Measurements from ENCODE around the gene CNTN1. TPM values are rescaled to one million over a fixed set of nuclear protein-coding genes. Genes with fewer than 3 reads are reported as not detected.

The CNTN1 gene
- total RNA-seq, 1 donor, result 1.7 TPM

GRCh38 chr12:40959041-40959440 is 266.8 kb downstream of the CNTN1 start:
- no peak for TF ChIP-seq CTCF (IDR thresholded peaks at IDR 0.05; ENCODE audit: insufficient read depth, low read depth, low read length)
- DNase-seq (ENCODE audit: low read depth), result peak; percentile 74
- no peak overlapping the region for H3K4me3 ChIP-seq (ENCODE audit: low read depth, low read length)

GRCh38 chr12:40963751-40964150 is 271.5 kb downstream of the CNTN1 start:
- no peak overlapping the region for H3K4me3 ChIP-seq (ENCODE audit: low read depth, low read length)
- no peak for DNase-seq (ENCODE audit: low read depth)
- no peak for TF ChIP-seq CTCF (IDR thresholded peaks at IDR 0.05; ENCODE audit: insufficient read depth, low read depth, low read length)

GRCh38 chr12:40969796-40970195 is 277.6 kb downstream of the CNTN1 start:
- no peak overlapping the region for H3K4me3 ChIP-seq (ENCODE audit: low read depth, low read length)
- no peak for DNase-seq (ENCODE audit: low read depth)
- TF ChIP-seq CTCF (IDR thresholded peaks at IDR 0.05; ENCODE audit: insufficient read depth, low read depth, low read length), result no peak

GRCh38 chr12:40970320-40970907 is 278.2 kb downstream of the CNTN1 start:
- no peak for TF ChIP-seq CTCF (IDR thresholded peaks at IDR 0.05; ENCODE audit: insufficient read depth, low read depth, low read length)
- no peak for DNase-seq (ENCODE audit: low read depth)
- no peak overlapping the region for H3K4me3 ChIP-seq (ENCODE audit: low read depth, low read length)

- no peak for TF ChIP-seq CTCF (IDR thresholded peaks at IDR 0.05; ENCODE audit: insufficient read depth, low read depth, low read length)
- DNase-seq (ENCODE audit: low read depth), result no peak
- H3K4me3 ChIP-seq (ENCODE audit: low read depth, low read length), result no peak overlapping the region
Measured at GRCh38 chr12:40971911-40972310, 279.7 kb downstream of the CNTN1 start.

- no peak for DNase-seq (ENCODE audit: low read depth)
- no peak for TF ChIP-seq CTCF (IDR thresholded peaks at IDR 0.05; ENCODE audit: insufficient read depth, low read depth, low read length)
- no peak overlapping the region for H3K4me3 ChIP-seq (ENCODE audit: low read depth, low read length)
Measured at GRCh38 chr12:40976546-40976945, 284.3 kb downstream of the CNTN1 start.

GRCh38 chr12:40980427-40980961 is 288.3 kb downstream of the CNTN1 start:
- no peak for DNase-seq (ENCODE audit: low read depth)
- H3K4me3 ChIP-seq (ENCODE audit: low read depth, low read length), result no peak overlapping the region
- no peak for TF ChIP-seq CTCF (IDR thresholded peaks at IDR 0.05; ENCODE audit: insufficient read depth, low read depth, low read length)

Data from fibroblast of villous mesenchyme (primary cell).